SK-N-MC (cell line): Measurements from ENCODE around the gene GSK3B.

Experiments used
- DNase-seq: peaks from one replicate; pipeline ENCODE4 v3.0.0-alpha.2; 2011; ENCODE audit warnings: low read depth, low spot score
- H3K27ac ChIP-seq: fragments of 200-600 bp; sonication (generic); 2 replicates; pipeline ENCODE4 v1.5.1; 2016; ENCODE audit warnings: mixed run types
- H3K36me3 ChIP-seq: fragments of 200-600 bp; sonication (generic); 2 replicates; pipeline ENCODE4 v1.6.1; 2017; ENCODE audit warnings: antibody characterized with exemption, low read length, mixed read lengths; ENCODE audit not compliant: insufficient read depth
- H3K4me3 ChIP-seq: fragments of 200-600 bp; sonication (generic); 2 replicates; pipeline ENCODE4 v1.5.1; 2016
- H3K9ac ChIP-seq: fragments of 200-600 bp; sonication (generic); 2 replicates; pipeline ENCODE4 v1.8.0; 2017; ENCODE audit warnings: mixed run types, mixed read lengths; ENCODE audit not compliant: insufficient read length
- H3K9me3 ChIP-seq: fragments of 200-600 bp; sonication (generic); 2 replicates; pipeline ENCODE4 v1.6.1; 2017; ENCODE audit warnings: low read depth, mild to moderate bottlenecking, antibody characterized with exemption, low read length, moderate library complexity, mixed read lengths
- EZH2 ChIP-seq: fragments of 200-600 bp; sonication (generic); IDR thresholded peaks from one replicate; pipeline ENCODE4 v1.6.1; 2017; ENCODE audit warnings: antibody characterized with exemption
- FOXP2 ChIP-seq: optimal IDR thresholded peaks from 2 replicates; pipeline ENCODE3; 2011; ENCODE audit warnings: mild to moderate bottlenecking, moderate library complexity; ENCODE audit not compliant: insufficient read depth; ENCODE audit errors: extremely low read length, control extremely low read depth
- POLR2AphosphoS5 ChIP-seq: IDR thresholded peaks from 2 replicates; pipeline ENCODE4 v1.6.1; 2012; ENCODE audit warnings: mild to moderate bottlenecking, low read depth, low read length, borderline replicate concordance

GSK3B gene

GRCh38 chr3:119973018-119973646 lies 121.1 kb downstream of the GSK3B start:
- TF ChIP-seq FOXP2 = no peak
- no peak for TF ChIP-seq POLR2AphosphoS5
- no peak for TF ChIP-seq EZH2
- no peak overlapping the region for H3K9ac ChIP-seq
- no peaks in the 10 kb centered on the region; the same call in 1 of the 2 replicates for H3K9me3 ChIP-seq
- no peak overlapping the region for H3K27ac ChIP-seq
- DNase-seq = no peak
- peaks cover 5% of the 10 kb centered on the region; the same call in 1 of the 2 replicates for H3K36me3 ChIP-seq
- no peak overlapping the region for H3K4me3 ChIP-seq

- no peak overlapping the region for H3K9ac ChIP-seq
- TF ChIP-seq POLR2AphosphoS5 (no peak), EZH2 (no peak)
- no peaks in the 10 kb centered on the region for H3K9me3 ChIP-seq
- no peak overlapping the region for H3K4me3 ChIP-seq
- no peak overlapping the region for H3K27ac ChIP-seq
- no peaks in the 10 kb centered on the region for H3K36me3 ChIP-seq
- DNase-seq = no peak
These were observed 124.5 kb downstream of the GSK3B start for GRCh38 chr3:119969759-119970158.

- H3K4me3 ChIP-seq = no peak overlapping the region
- H3K9ac ChIP-seq = no peak overlapping the region
- 0 out of 2 replicates have a peak, but pooled peaks cover 3% of the 10 kb centered on the region for H3K9me3 ChIP-seq
- peaks cover 5% of the 10 kb centered on the region; the same call in 1 of the 2 replicates for H3K36me3 ChIP-seq
- no peak for DNase-seq
- no peak overlapping the region for H3K27ac ChIP-seq
- TF ChIP-seq EZH2 (no peak), POLR2AphosphoS5 (no peak), FOXP2 (no peak)
These were observed 126.8 kb downstream of the GSK3B start for GRCh38 chr3:119967353-119968006.

GRCh38 chr3:119965692-119966091 lies 128.6 kb downstream of the GSK3B start:
- no peak overlapping the region for H3K27ac ChIP-seq
- peaks cover 8% of the 10 kb centered on the region for H3K36me3 ChIP-seq
- DNase-seq = no peak
- H3K9ac ChIP-seq = no peak overlapping the region
- H3K4me3 ChIP-seq = no peak overlapping the region
- 0 out of 2 replicates have a peak, but pooled peaks cover 3% of the 10 kb centered on the region for H3K9me3 ChIP-seq
- TF ChIP-seq EZH2 (no peak), FOXP2 (no peak), POLR2AphosphoS5 (no peak)

GRCh38 chr3:119964294-119964693 lies 130.0 kb downstream of the GSK3B start:
- H3K27ac ChIP-seq = no peak overlapping the region
- TF ChIP-seq FOXP2 = no peak
- no peak for TF ChIP-seq POLR2AphosphoS5
- TF ChIP-seq EZH2 = no peak
- no peak overlapping the region for H3K9ac ChIP-seq

GRCh38 chr3:119955972-119956371 lies 138.3 kb downstream of the GSK3B start:
- no peak overlapping the region for H3K4me3 ChIP-seq
- no peak overlapping the region for H3K9ac ChIP-seq
- H3K27ac ChIP-seq = no peak overlapping the region
- H3K36me3 ChIP-seq = no peaks in the 10 kb centered on the region
- no peaks in the 10 kb centered on the region for H3K9me3 ChIP-seq
- TF ChIP-seq POLR2AphosphoS5 (no peak), FOXP2 (no peak), EZH2 (no peak)
- DNase-seq = no peak

More at GRCh38 chr3:119964294-119964693, 130.0 kb downstream of the GSK3B start:
- Histone ChIP-seq H3K9me3 (0 out of 2 replicates have a peak, but pooled peaks cover 3% of the 10 kb centered on the region), H3K36me3 (peaks cover 8% of the 10 kb centered on the region), H3K4me3 (no peak overlapping the region)
- DNase-seq = no peak

GRCh38 chr3:119950666-119951325 lies 143.5 kb downstream of the GSK3B start:
- no peaks in the 10 kb centered on the region for H3K36me3 ChIP-seq
- H3K4me3 ChIP-seq = no peak overlapping the region
- H3K27ac ChIP-seq = no peak overlapping the region
- H3K9ac ChIP-seq = no peak overlapping the region
- DNase-seq = no peak
- H3K9me3 ChIP-seq = no peaks in the 10 kb centered on the region
- TF ChIP-seq FOXP2 (no peak), POLR2AphosphoS5 (no peak), EZH2 (no peak)

GRCh38 chr3:119945291-119945690 lies 149.0 kb downstream of the GSK3B start:
- Histone ChIP-seq H3K36me3 (no peaks in the 10 kb centered on the region), H3K27ac (no peak overlapping the region), H3K9me3 (no peaks in the 10 kb centered on the region), H3K4me3 (no peak overlapping the region), H3K9ac (no peak overlapping the region)
- TF ChIP-seq POLR2AphosphoS5 (no peak), EZH2 (no peak), FOXP2 (no peak)
- DNase-seq = no peak
